Astrocyte (in vitro differentiated cells and primary cell): Measurements from ENCODE around the gene NDUFS3.

Experiments
- EZH2 ChIP-seq: IDR thresholded peaks from 2 replicates; pipeline ENCODE4 v1.6.1; 2012; ENCODE audit warnings: mild to moderate bottlenecking, low read length, inconsistent platforms; ENCODE audit not compliant: insufficient read depth
- TF ChIP-seq, protein P1 (sequence below): IDR thresholded peaks from 2 replicates; pipeline ENCODE4 v1.5.1; 2011; ENCODE audit warnings: low read depth, mild to moderate bottlenecking, inconsistent platforms, low read length, moderate library complexity; ENCODE audit not compliant: insufficient read depth

DNA sequence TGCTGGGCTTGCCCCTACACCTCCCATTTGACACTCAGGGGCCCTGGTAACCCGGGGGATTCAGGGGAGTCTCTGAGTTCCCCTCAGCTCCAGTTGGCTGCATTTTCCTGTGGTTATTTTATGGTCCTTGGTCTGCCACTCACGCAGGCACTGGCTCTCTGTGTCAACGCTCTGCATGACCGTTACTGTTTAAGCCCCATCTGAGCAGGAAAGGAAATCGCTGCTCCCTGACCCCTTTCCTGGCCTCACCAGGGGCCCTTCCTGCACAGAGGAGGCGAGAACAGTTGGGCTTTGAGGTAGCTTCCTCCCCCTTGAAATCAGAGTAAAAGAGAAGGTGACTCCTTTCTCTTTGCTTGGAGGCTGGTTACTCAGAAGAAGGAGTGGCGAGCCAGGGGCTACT, 12.9 kb downstream of the NDUFS3 start:
- TF ChIP-seq, protein P1, sequence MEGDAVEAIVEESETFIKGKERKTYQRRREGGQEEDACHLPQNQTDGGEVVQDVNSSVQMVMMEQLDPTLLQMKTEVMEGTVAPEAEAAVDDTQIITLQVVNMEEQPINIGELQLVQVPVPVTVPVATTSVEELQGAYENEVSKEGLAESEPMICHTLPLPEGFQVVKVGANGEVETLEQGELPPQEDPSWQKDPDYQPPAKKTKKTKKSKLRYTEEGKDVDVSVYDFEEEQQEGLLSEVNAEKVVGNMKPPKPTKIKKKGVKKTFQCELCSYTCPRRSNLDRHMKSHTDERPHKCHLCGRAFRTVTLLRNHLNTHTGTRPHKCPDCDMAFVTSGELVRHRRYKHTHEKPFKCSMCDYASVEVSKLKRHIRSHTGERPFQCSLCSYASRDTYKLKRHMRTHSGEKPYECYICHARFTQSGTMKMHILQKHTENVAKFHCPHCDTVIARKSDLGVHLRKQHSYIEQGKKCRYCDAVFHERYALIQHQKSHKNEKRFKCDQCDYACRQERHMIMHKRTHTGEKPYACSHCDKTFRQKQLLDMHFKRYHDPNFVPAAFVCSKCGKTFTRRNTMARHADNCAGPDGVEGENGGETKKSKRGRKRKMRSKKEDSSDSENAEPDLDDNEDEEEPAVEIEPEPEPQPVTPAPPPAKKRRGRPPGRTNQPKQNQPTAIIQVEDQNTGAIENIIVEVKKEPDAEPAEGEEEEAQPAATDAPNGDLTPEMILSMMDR: no peak
- no peak for TF ChIP-seq EZH2
